GM11168 (cell line): Measurements from ENCODE around the gene PCK2.
"Not testable (repeated sequence)": the region's sequence is repeated elsewhere in the genome, so short reads cannot be mapped to it uniquely, and the experiment has no call there.

Experiments
- in situ Hi-C: fragments of 300-500 bp; cut with MboI; formaldehyde crosslinking; loops from one replicate; pipeline ENCODE4 v1.12.0; 2022; ENCODE audit warnings: low sequenced_read_pairs; ENCODE audit not compliant: unreplicated experiment

The PCK2 gene

GRCh38 chr14:24093901-24094840, at the start of gene PCK2:
TSS of gene PCK2 (plus strand) at chr14:24094311. CDS start at chr14:24094406, 95 bp downstream.
- in situ Hi-C loops: loop anchor here (5.0 to 25.0 kb wide), 2 partner anchors 37 to 107 kb away; partner anchors contain the start of gene DHRS4L2

GRCh38 chr14:24049002-24049401, 45.1 kb upstream of the PCK2 start:
- in situ Hi-C loops: not testable (repeated sequence)

- in situ Hi-C loops: not testable (repeated sequence)
Observed at GRCh38 chr14:24050753-24051152, 43.4 kb upstream of the PCK2 start.

- in situ Hi-C loops: no loop called here
Observed at GRCh38 chr14:24051176-24051788, 42.8 kb upstream of the PCK2 start.

- in situ Hi-C loops: no loop called here
Observed at GRCh38 chr14:24051789-24052655, 42.1 kb upstream of the PCK2 start, which contains the start of gene CARMIL3. TSS of gene CARMIL3 (plus strand) at chr14:24052009. CDS start at chr14:24052154, 145 bp downstream.

GRCh38 chr14:24052656-24053547, 41.2 kb upstream of the PCK2 start:
- in situ Hi-C loops: no loop called here

- in situ Hi-C loops: no loop called here
Observed at GRCh38 chr14:24053548-24054323, 40.4 kb upstream of the PCK2 start.

- in situ Hi-C loops: no loop called here
Observed at GRCh38 chr14:24054324-24054641, 39.8 kb upstream of the PCK2 start.

- in situ Hi-C loops: loop anchor here (5.0 kb wide), 1 partner anchor 38 kb away; the partner anchor contains the start of gene PCK2
Observed at GRCh38 chr14:24054646-24055045, 39.5 kb upstream of the PCK2 start.

GRCh38 chr14:24055971-24056799, 37.9 kb upstream of the PCK2 start:
- in situ Hi-C loops: loop anchor here (5.0 kb wide), 1 partner anchor 36 kb away; the partner anchor contains the start of gene PCK2

GRCh38 chr14:24056800-24057184, 37.3 kb upstream of the PCK2 start:
- in situ Hi-C loops: loop anchor here (5.0 kb wide), 1 partner anchor 36 kb away; the partner anchor contains the start of gene PCK2

- in situ Hi-C loops: loop anchor here (5.0 kb wide), 1 partner anchor 35 kb away; the partner anchor contains the start of gene PCK2
Observed at GRCh38 chr14:24057271-24057670, 36.8 kb upstream of the PCK2 start.

GRCh38 chr14:24057867-24058259, 36.2 kb upstream of the PCK2 start:
- in situ Hi-C loops: loop anchor here (5.0 kb wide), 1 partner anchor 34 kb away; the partner anchor contains the start of gene PCK2

GRCh38 chr14:24058260-24058950, 35.7 kb upstream of the PCK2 start:
- in situ Hi-C loops: loop anchor here (5.0 kb wide), 1 partner anchor 34 kb away; the partner anchor contains the start of gene PCK2

GRCh38 chr14:24058951-24059475, 35.1 kb upstream of the PCK2 start:
- in situ Hi-C loops: loop anchor here (5.0 kb wide), 1 partner anchor 33 kb away; the partner anchor contains the start of gene PCK2

GRCh38 chr14:24059841-24060388, 34.2 kb upstream of the PCK2 start:
- in situ Hi-C loops: loop anchor here (5.0 kb wide), 1 partner anchor 32 kb away; the partner anchor contains the start of gene PCK2
